GM19351 (cell line): Measurements from ENCODE around the gene ENO3.
A peak's percentile ranks its signal among the peaks of the same experiment; 100 is the strongest.

Experiments used
- ATAC-seq: cut with Tn5 transposase; IDR thresholded peaks from one replicate; pipeline ENCODE4 v1.9.1; 2021; ENCODE audit warnings: mild to moderate bottlenecking, moderate library complexity; ENCODE audit not compliant: unreplicated experiment

Gene ENO3

GRCh38 chr17:4949321-4950074, 1.4 kb upstream of the ENO3 start:
- peak; percentile 31 for ATAC-seq

GRCh38 chr17:4950075-4950745, 709 bp upstream of the ENO3 start:
- ATAC-seq, result no peak

- no peak for ATAC-seq
Measured at GRCh38 chr17:4951486-4951885, 567 bp downstream of the ENO3 start.

GRCh38 chr17:4953451-4953961, 2.6 kb downstream of the ENO3 start:
- ATAC-seq, result no peak

- ATAC-seq, result no peak
Measured at GRCh38 chr17:4955091-4955490, 4.2 kb downstream of the ENO3 start.

- no peak for ATAC-seq
Measured at GRCh38 chr17:4956493-4957061, 5.7 kb downstream of the ENO3 start.

- ATAC-seq, result no peak
Measured at GRCh38 chr17:4958102-4958501, 7.2 kb downstream of the ENO3 start.

GRCh38 chr17:4959261-4959965, 8.5 kb downstream of the ENO3 start:
- no peak for ATAC-seq

- ATAC-seq, result no peak
Measured at GRCh38 chr17:4960279-4960922, 9.5 kb downstream of the ENO3 start.

- ATAC-seq, result no peak
Measured at GRCh38 chr17:4965311-4965986, 14.5 kb downstream of the ENO3 start.

GRCh38 chr17:4966844-4967538, 16.1 kb downstream of the ENO3 start:
- ATAC-seq, result peak; percentile 78

- ATAC-seq, result peak; percentile 59
Measured at GRCh38 chr17:4967539-4968485, 16.9 kb downstream of the ENO3 start, which contains the start of gene SPAG7. Gene SPAG7, minus strand, starts transcription at chr17:4967817. Its CDS starts 13 bp downstream, at chr17:4967804.

GRCh38 chr17:4968486-4969046, 17.6 kb downstream of the ENO3 start:
- no peak for ATAC-seq

GRCh38 chr17:4969047-4969550, 18.2 kb downstream of the ENO3 start:
- no peak for ATAC-seq

- no peak for ATAC-seq
Measured at GRCh38 chr17:4969551-4970173, 18.7 kb downstream of the ENO3 start.

- no peak for ATAC-seq
Measured at GRCh38 chr17:4970273-4970672, 19.4 kb downstream of the ENO3 start.

- ATAC-seq, result no peak
Measured at GRCh38 chr17:4971826-4972225, 20.9 kb downstream of the ENO3 start.
